Activated T-helper 2 cell treated with anti-CD3 and anti-CD28 coated beads, Interferon-gamma antibody, Interleukin-2, Interleukin-4, amounts not matched to agents 10 μg/mL and 5 μg/mL and 100 μg/mL, durations not matched to agents 14 hours and 24 hours and 36 hours (primary cell): ENCODE results near the gene OR52D1. TPM values are rescaled to one million over a fixed set of nuclear protein-coding genes. Genes with fewer than 3 reads are reported as not detected.
A peak's percentile ranks its signal among the peaks of the same experiment; 100 is the strongest.

Experiments
- DNase-seq: peaks from one replicate; pipeline ENCODE4 v3.0.0; 2021; ENCODE audit warnings: low spot score
- H3K27ac Mint-ChIP-seq: one replicate; pipeline ENCODE4 v1.8.0; 2021; ENCODE audit warnings: mixed read lengths
- H3K27me3 Mint-ChIP-seq: one replicate; pipeline ENCODE4 v1.8.0; 2021; ENCODE audit warnings: low read depth, mixed read lengths
- H3K36me3 Mint-ChIP-seq: one replicate; pipeline ENCODE4 v1.8.0; 2021; ENCODE audit warnings: low read depth, mixed read lengths
- H3K4me1 Mint-ChIP-seq: one replicate; pipeline ENCODE4 v1.8.0; 2021; ENCODE audit warnings: low read depth, mixed read lengths
- H3K4me3 Mint-ChIP-seq: one replicate; pipeline ENCODE4 v1.8.0; 2021; ENCODE audit warnings: low read depth, mild to moderate bottlenecking, moderate library complexity, mixed read lengths
- H3K9me3 Mint-ChIP-seq: one replicate; pipeline ENCODE4 v1.8.0; 2021; ENCODE audit warnings: mixed read lengths
- intact Hi-C: fragments of 100-400 bp; cut with micrococcal nuclease; formaldehyde crosslinking; loops from one replicate; pipeline ENCODE4 v1.15.1; 2023
- total RNA-seq: library from RNA; stranded (reverse); gene quantifications from 2 replicates; pipeline ENCODE4 v1.2.3, GENCODE V29; 2022

OR52D1 gene
- not detected in 2 replicates for total RNA-seq

GRCh38 chr11:5488385-5488784, at the start of gene OR52D1:
OR52D1 (plus strand) TSS chr11:5488685; CDS start chr11:5488707, 22 bp downstream.
- intact Hi-C loops = no loop called here
- Mint-ChIP-seq H3K9me3 (no peaks in the 10 kb centered on the region), H3K4me3 (no peak within 1 kb of the TSS), H3K36me3 (no peaks in the 10 kb centered on the region), H3K4me1 (peaks cover 2% of the 10 kb centered on the region), H3K27me3 (peaks cover 5% of the 10 kb centered on the region), H3K27ac (no peak within 1 kb of the TSS)
- DNase-seq = no peak

GRCh38 chr11:5441414-5441813, 47.1 kb upstream of the OR52D1 start, which contains the start of gene OR51I1:
OR51I1 (minus strand) TSS chr11:5441514; CDS start chr11:5441514, 0 bp downstream.
- Mint-ChIP-seq H3K9me3 (no peaks in the 10 kb centered on the region), H3K4me3 (no peak within 1 kb of the TSS), H3K27me3 (no peaks in the 10 kb centered on the region), H3K27ac (no peak within 1 kb of the TSS), H3K36me3 (no peaks in the 10 kb centered on the region), H3K4me1 (no peaks in the 10 kb centered on the region)
- intact Hi-C loops = no loop called here
- no peak for DNase-seq

GRCh38 chr11:5443835-5444393, 44.6 kb upstream of the OR52D1 start:
- Mint-ChIP-seq H3K4me1 (no peaks in the 10 kb centered on the region), H3K36me3 (no peaks in the 10 kb centered on the region), H3K27ac (no peak overlapping the region), H3K27me3 (no peaks in the 10 kb centered on the region), H3K4me3 (no peak overlapping the region), H3K9me3 (no peaks in the 10 kb centered on the region)
- no peak for DNase-seq
- intact Hi-C loops = no loop called here

- Mint-ChIP-seq H3K27ac (no peak within 1 kb of the TSS), H3K27me3 (no peaks in the 10 kb centered on the region), H3K4me1 (no peaks in the 10 kb centered on the region), H3K4me3 (no peak within 1 kb of the TSS), H3K9me3 (no peaks in the 10 kb centered on the region), H3K36me3 (no peaks in the 10 kb centered on the region)
- intact Hi-C loops = no loop called here
- no peak for DNase-seq
These were observed 39.5 kb upstream of the OR52D1 start, which contains the start of gene OR51I2 for GRCh38 chr11:5449023-5449422. OR51I2 (plus strand) TSS chr11:5449323; CDS start chr11:5453489, 4,166 bp downstream.

- no peaks in the 10 kb centered on the region for H3K36me3 Mint-ChIP-seq
- no peaks in the 10 kb centered on the region for H3K9me3 Mint-ChIP-seq
- H3K27ac Mint-ChIP-seq = no peak overlapping the region
- H3K4me1 Mint-ChIP-seq = no peaks in the 10 kb centered on the region
- DNase-seq = no peak
- no peaks in the 10 kb centered on the region for H3K27me3 Mint-ChIP-seq
- intact Hi-C loops = no loop called here
- no peak overlapping the region for H3K4me3 Mint-ChIP-seq
These were observed 39.1 kb upstream of the OR52D1 start for GRCh38 chr11:5449432-5449831.

- H3K4me1 Mint-ChIP-seq = no peaks in the 10 kb centered on the region
- H3K27ac Mint-ChIP-seq = no peak overlapping the region
- H3K27me3 Mint-ChIP-seq = no peaks in the 10 kb centered on the region
- DNase-seq = no peak
- no peaks in the 10 kb centered on the region for H3K9me3 Mint-ChIP-seq
- intact Hi-C loops = no loop called here
- no peak overlapping the region for H3K4me3 Mint-ChIP-seq
- no peaks in the 10 kb centered on the region for H3K36me3 Mint-ChIP-seq
These were observed 27.4 kb upstream of the OR52D1 start for GRCh38 chr11:5460983-5461621.

- Mint-ChIP-seq H3K4me1 (no peaks in the 10 kb centered on the region), H3K27me3 (no peaks in the 10 kb centered on the region), H3K9me3 (no peaks in the 10 kb centered on the region), H3K36me3 (no peaks in the 10 kb centered on the region), H3K27ac (no peak overlapping the region), H3K4me3 (no peak overlapping the region)
- intact Hi-C loops = no loop called here
- DNase-seq = no peak
These were observed 21.0 kb upstream of the OR52D1 start for GRCh38 chr11:5467527-5467926.

GRCh38 chr11:5473921-5474320, 14.6 kb upstream of the OR52D1 start:
- Mint-ChIP-seq H3K4me1 (no peaks in the 10 kb centered on the region), H3K27me3 (no peaks in the 10 kb centered on the region), H3K36me3 (no peaks in the 10 kb centered on the region), H3K27ac (no peak overlapping the region), H3K9me3 (no peaks in the 10 kb centered on the region), H3K4me3 (no peak overlapping the region)
- no peak for DNase-seq
- intact Hi-C loops = no loop called here

- H3K27ac Mint-ChIP-seq = no peak overlapping the region
- H3K9me3 Mint-ChIP-seq = no peaks in the 10 kb centered on the region
- no peaks in the 10 kb centered on the region for H3K4me1 Mint-ChIP-seq
- intact Hi-C loops = loop anchor here (1.0 kb wide), 1 partner anchor 332 kb away; the partner anchor contains the start of gene OR52N2
- no peak for DNase-seq
- H3K27me3 Mint-ChIP-seq = no peaks in the 10 kb centered on the region
- H3K36me3 Mint-ChIP-seq = no peaks in the 10 kb centered on the region
- H3K4me3 Mint-ChIP-seq = no peak overlapping the region
These were observed 12.2 kb upstream of the OR52D1 start for GRCh38 chr11:5476186-5476819.

GRCh38 chr11:5486003-5486402, 2.5 kb upstream of the OR52D1 start:
- Mint-ChIP-seq H3K4me1 (peaks cover 2% of the 10 kb centered on the region), H3K4me3 (no peak overlapping the region), H3K27ac (peak overlapping the region; percentile 13), H3K27me3 (no peaks in the 10 kb centered on the region), H3K9me3 (no peaks in the 10 kb centered on the region), H3K36me3 (no peaks in the 10 kb centered on the region)
- intact Hi-C loops = no loop called here
- DNase-seq = no peak

- Mint-ChIP-seq H3K27ac (peak overlapping the region; percentile 13), H3K27me3 (peaks cover 3% of the 10 kb centered on the region), H3K36me3 (no peaks in the 10 kb centered on the region), H3K4me3 (no peak overlapping the region), H3K9me3 (no peaks in the 10 kb centered on the region), H3K4me1 (peaks cover 2% of the 10 kb centered on the region)
- DNase-seq = no peak
- intact Hi-C loops = no loop called here
These were observed 2.1 kb upstream of the OR52D1 start for GRCh38 chr11:5486421-5486820.

GRCh38 chr11:5488798-5489399, 414 bp downstream of the OR52D1 start:
- H3K27me3 Mint-ChIP-seq = peaks cover 5% of the 10 kb centered on the region
- no peaks in the 10 kb centered on the region for H3K36me3 Mint-ChIP-seq
- peaks cover 2% of the 10 kb centered on the region for H3K4me1 Mint-ChIP-seq
- no peak for DNase-seq
- H3K4me3 Mint-ChIP-seq = no peak overlapping the region
- H3K27ac Mint-ChIP-seq = no peak overlapping the region
- intact Hi-C loops = no loop called here
- no peaks in the 10 kb centered on the region for H3K9me3 Mint-ChIP-seq
